Mammary epithelial cell (primary cell): ENCODE measurements around the gene HNF1B.

Source experiments
- CTCF ChIP-seq, 2 donors: IDR thresholded peaks in 1 of 2; conservative IDR thresholded peaks in 1 of 2; 2 replicates each; pipeline ENCODE4 v1.5.1; 2011 to 2012; ENCODE audit warnings: inconsistent platforms in 2 of 2, low read length in 2 of 2, mild to moderate bottlenecking in 2 of 2, control low read depth in 1 of 2, low read depth in 1 of 2; ENCODE audit not compliant: insufficient read depth in 1 of 2; ENCODE audit errors: extremely low read depth in 1 of 2
- EZH2 ChIP-seq: IDR thresholded peaks from 2 replicates; pipeline ENCODE4 v1.6.1; 2012; ENCODE audit warnings: low read length, inconsistent platforms, borderline replicate concordance

GRCh38 chr17:37673386-37673785, 71.5 kb downstream of the HNF1B start:
- TF ChIP-seq CTCF (conservative IDR thresholded peaks at IDR 0.05 in 1 of 2, IDR thresholded peaks at IDR 0.05 in 1 of 2; ENCODE audit: extremely low read depth in 1 of 2, insufficient read depth in 1 of 2, low read depth in 1 of 2, low read length in 2 of 2) (no peak), EZH2 (no peak)
